NCI-H526 treated with DMSO at 0.1 percent for 48 hours (cell line): ENCODE measurements around the gene FBXL7.

Source experiments
- DNase-seq: peaks from one replicate; lab custom pipeline; 2025; lab: John Stamatoyannopoulos, UW

FBXL7 gene

GRCh38 chr5:15614679-15615078 is 114.7 kb downstream of the FBXL7 start:
- no peak for DNase-seq

GRCh38 chr5:15615859-15616258 is 115.9 kb downstream of the FBXL7 start:
- DNase-seq = no peak

- DNase-seq = no peak
Measured at GRCh38 chr5:15618938-15619337, 119.0 kb downstream of the FBXL7 start.

- DNase-seq = no peak
Measured at GRCh38 chr5:15620501-15620900, 120.5 kb downstream of the FBXL7 start.

GRCh38 chr5:15621094-15621493 is 121.1 kb downstream of the FBXL7 start:
- DNase-seq = no peak

- DNase-seq = no peak
Measured at GRCh38 chr5:15623794-15624193, 123.8 kb downstream of the FBXL7 start.

- no peak for DNase-seq
Measured at GRCh38 chr5:15627109-15627508, 127.1 kb downstream of the FBXL7 start.

- DNase-seq = no peak
Measured at GRCh38 chr5:15627647-15628046, 127.7 kb downstream of the FBXL7 start.

GRCh38 chr5:15630441-15630840 is 130.5 kb downstream of the FBXL7 start:
- DNase-seq = no peak

- no peak for DNase-seq
Measured at GRCh38 chr5:15634591-15635288, 134.8 kb downstream of the FBXL7 start.

- no peak for DNase-seq
Measured at GRCh38 chr5:15635289-15635616, 135.3 kb downstream of the FBXL7 start.

- DNase-seq = no peak
Measured at GRCh38 chr5:15637345-15637744, 137.4 kb downstream of the FBXL7 start.

GRCh38 chr5:15637886-15638285 is 137.9 kb downstream of the FBXL7 start:
- no peak for DNase-seq

GRCh38 chr5:15638296-15638695 is 138.3 kb downstream of the FBXL7 start:
- DNase-seq = no peak

- DNase-seq = no peak
Measured at GRCh38 chr5:15639288-15639687, 139.3 kb downstream of the FBXL7 start.

- DNase-seq = no peak
Measured at GRCh38 chr5:15640116-15640515, 140.1 kb downstream of the FBXL7 start.

- no peak for DNase-seq
Measured at GRCh38 chr5:15643731-15644130, 143.8 kb downstream of the FBXL7 start.

GRCh38 chr5:15645381-15646160 is 145.6 kb downstream of the FBXL7 start:
- DNase-seq = no peak

GRCh38 chr5:15646371-15646770 is 146.4 kb downstream of the FBXL7 start:
- no peak for DNase-seq

GRCh38 chr5:15647251-15647650 is 147.3 kb downstream of the FBXL7 start:
- DNase-seq = no peak

GRCh38 chr5:15650266-15650665 is 150.3 kb downstream of the FBXL7 start:
- no peak for DNase-seq

GRCh38 chr5:15654779-15655178 is 154.8 kb downstream of the FBXL7 start:
- no peak for DNase-seq

- DNase-seq = no peak
Measured at GRCh38 chr5:15655683-15656082, 155.7 kb downstream of the FBXL7 start.

- DNase-seq = no peak
Measured at GRCh38 chr5:15664961-15665360, 165.0 kb downstream of the FBXL7 start.
